ENCODE measurements around the gene TNRC6B.

Gene TNRC6B

DNA sequence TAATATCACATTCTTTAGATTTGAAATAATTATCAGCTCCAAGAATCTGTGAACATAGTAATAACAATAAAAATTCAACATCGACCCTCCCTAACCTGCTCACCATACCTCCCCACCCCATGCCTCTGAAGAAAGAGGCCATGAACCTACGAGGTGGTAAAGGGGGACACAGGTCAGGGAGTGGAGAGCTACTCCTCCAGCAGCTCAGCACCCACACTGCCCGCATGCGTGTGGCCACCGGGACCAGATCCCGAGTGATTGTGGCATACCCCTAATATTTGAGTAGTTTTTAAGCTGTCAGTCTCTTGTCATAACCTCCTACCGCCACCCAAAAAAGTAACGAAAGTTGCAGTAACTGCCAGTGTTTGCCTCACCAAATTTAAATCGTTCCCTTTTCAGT is 151.7 kb downstream of the TNRC6B start:
- DNase-seq: no peak

DNA sequence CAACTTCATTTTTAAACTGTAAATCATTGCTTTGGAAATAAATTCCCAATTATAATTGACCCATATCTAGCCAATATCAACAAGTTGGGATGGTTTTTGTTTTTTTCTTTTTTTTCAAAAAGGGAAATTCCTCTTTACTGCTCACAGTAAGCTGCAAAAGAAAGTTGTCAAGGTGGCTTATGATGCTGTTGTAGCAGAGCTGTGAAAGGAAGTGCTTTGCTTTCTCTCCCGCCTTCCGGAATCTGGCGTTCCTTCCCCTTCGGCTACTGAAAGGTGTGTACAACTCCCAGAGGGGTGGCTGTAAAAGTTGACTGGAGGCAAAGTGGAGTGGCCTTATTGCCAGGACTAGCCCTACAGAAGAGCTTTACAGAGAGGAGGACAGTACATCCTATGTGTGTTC is 152.4 kb downstream of the TNRC6B start:
- no peak for DNase-seq

DNA sequence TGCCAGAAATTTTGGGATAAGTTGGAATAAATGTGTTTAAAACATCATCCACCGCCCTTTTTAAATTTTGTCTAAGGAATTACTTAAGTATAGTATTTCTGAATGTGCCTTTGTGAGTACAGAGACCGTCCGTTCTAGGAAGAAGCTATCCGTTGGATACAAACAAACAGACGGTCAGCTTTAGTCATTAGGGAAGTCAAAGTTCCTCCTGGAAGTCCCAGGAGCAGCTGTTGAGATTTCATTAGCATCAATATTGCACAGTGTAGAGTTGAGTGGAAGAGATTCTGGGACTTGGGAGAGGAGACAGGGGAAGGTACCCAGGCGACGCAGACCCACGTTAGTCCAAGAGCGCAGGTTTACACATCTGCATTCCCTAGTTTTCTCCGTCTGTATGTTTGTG is 152.9 kb downstream of the TNRC6B start:
- DNase-seq: no peak

DNA sequence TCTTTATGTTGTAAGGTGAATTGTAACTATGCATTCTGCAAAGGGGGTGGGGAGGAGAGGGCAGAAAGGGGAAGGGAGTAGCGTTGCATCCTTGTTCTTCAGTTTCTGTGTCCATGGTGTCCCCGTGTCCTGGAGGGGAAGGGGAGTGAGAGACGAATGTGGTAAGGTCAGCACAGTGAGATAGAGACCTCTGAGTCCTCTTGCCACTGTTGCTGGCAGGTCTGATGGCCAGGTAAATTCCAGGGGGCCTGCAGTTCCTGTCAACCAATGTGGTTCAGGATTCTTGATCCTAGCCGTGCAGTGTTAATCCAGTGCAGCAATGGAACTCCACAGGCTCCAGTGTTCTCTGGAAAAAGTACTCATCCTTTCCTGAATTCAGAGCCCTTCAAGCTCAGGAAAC is 154.0 kb downstream of the TNRC6B start:
- DNase-seq: no peak

DNA sequence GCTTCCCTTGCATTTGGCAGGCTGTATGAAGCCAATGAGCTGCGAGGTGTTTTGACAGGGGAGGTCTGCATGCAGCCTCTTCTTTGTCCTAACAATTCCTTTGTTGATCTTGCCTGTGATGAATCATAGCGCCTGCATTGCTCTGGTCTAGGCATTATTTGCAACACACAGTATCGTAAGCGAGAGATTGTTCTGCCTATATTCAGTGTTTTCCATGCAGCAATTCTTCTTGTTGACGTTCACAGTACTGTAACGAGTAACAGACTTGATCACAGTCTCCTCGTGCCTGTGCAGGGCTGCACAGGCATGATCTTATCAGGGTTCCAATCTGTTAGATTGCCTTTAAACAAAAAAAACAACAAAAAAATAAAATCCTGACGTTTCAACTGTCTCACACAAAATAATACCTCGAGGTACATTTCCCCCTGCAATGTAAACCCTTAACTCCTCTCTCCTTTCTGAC is 154.6 kb downstream of the TNRC6B start:
- no peak for DNase-seq

DNA sequence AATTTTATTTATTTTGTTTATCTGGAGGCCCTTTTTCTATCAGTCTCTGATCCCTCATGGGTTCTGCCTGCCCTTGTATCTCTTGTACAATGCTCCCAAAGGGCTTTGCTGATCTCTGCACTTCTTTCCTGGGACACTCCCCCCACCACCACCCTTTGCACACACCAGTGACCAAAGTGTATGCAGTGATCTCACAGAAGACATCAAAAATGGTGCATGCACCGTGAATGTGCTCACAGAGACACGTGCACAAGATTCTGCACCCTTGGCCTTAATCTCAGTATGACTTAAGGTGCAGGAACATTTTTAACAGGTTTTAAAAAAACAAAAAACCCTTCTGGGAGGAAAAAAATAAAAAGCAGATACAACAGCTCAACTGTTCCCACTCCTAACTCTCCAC is 156.3 kb downstream of the TNRC6B start:
- no peak for DNase-seq

DNA sequence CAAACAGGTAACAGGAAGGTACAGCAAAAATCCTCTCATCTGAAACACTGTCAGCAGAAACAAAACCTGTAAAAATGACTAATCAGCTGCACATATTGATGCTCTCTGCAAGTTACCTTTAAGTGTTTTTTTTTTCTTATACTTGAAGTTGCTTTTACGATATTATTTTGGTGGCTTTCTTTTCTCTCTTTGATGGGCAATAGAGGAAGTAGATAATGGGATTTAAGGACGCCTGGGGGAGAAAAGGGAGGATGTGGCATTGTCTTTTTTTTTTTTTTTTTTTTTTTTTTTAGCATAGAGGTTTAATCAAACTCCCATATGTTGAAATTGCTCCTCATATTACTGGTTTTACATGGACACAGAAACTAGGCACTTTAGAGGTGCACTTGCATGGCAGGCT is 157.2 kb downstream of the TNRC6B start:
- DNase-seq: no peak

DNA sequence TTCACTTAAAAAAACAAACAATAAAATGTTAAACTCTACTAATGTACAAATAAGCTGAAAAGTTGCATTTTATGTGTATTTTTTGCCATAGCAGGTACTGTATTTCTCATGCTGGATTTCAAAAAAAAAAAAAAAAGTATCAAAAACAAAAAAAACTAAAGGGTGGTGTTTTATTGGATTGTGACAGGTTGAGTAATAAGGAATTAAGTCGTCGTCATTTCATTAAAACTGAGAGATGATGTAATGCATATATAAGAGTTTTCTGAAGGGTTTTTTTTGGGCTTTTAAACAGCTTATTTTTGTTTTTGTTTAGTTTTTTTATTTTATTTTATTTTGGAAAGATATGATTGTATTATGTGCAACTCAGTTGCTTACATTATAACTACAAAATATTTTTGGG is 157.6 kb downstream of the TNRC6B start:
- DNase-seq: no peak

DNA sequence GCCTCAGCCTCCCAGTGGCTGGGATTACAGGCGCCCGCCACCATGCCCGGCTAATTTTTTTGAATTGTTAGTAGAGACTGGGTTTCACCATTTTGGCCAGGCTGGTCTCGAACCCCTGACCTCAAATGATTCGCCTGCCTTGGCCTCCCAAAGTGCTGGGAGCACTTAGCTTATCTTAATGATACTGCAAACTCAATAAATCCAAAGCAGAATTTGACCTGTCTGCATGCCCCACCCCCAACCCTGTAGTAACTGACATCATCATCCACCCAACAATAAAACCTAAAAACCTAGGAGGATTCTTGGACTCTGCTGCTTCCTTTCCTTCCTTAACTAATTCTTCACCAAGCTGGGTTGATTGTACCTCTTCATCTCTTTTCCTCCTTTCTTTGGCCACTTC is 162.3 kb downstream of the TNRC6B start:
- no peak for DNase-seq

DNA sequence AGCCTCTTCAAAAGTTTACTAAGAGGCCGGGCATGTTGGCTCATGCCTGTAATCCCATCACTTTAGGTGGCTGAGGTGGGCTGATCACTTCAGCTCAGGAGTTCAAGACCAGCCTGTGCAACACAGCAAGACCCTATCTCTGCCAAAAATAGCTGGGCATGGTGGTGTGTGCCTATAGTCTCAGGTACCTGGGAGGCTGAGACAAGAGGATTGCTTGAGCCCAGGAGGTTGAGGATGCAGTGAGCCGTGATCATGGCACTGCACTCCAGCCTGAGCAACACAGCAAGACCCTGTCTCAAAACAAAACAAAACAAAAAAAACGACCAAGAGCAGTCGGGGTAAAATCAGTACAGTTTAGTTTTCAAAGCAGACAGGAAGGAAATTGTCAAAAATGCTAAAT is 163.9 kb downstream of the TNRC6B start:
- no peak for DNase-seq

DNA sequence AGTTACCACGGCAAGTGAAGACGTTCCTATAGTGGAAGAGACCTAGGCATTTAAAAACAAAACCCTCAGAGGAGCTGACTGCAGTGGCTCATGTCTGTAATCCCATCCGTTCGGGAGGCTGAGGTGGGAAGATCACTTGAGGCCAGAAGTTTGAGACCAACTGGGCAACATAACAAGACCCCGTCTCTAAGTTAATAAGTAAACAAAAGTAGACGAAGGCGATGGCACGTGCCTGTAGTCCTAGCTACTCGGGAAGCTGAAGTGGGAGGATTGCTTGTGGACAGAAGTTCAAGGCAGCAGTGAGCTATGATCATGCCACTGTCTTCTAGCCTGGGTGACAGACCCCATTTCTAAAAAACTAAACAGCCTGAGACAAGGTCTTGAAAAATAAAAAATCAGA is 164.8 kb downstream of the TNRC6B start:
- DNase-seq: no peak

DNA sequence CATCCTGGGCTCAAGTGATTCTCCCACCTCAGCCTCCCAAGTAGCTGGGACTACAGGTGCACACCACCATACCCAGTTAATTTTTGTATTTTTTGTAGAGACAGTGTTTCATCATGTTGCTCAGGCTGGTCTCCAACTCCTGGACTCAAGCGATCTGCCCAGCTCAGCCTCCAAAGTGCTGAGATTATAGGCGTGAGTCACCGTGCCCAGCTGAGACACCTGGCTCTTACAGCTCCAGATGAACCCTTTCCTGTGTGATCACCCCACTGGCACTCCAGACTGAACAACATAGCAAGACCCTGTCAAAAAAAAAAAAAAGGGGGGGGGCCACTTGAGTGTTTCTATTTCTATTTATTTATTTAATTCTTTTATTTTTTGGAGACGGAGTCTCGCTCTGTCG is 167.5 kb downstream of the TNRC6B start:
- no peak for DNase-seq

DNA sequence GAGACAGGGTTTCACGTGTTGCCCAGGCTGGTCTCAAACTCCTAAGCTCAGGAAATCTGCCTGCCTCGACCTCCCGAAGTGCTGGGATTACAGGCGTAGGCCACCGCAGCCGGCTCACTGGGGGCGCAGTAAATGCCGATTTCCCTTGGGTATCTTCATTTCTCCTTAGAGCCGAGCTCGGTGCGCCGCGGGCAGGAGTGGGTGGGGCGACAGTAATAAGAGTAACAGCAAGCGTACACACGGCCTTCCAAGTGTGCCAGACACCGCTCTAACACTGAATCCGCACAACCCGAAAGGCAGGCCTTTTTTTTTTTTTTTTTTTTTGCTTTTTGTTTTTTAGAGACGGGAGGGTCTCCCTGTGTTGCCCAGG is 168.1 kb downstream of the TNRC6B start:
- DNase-seq: no peak

DNA sequence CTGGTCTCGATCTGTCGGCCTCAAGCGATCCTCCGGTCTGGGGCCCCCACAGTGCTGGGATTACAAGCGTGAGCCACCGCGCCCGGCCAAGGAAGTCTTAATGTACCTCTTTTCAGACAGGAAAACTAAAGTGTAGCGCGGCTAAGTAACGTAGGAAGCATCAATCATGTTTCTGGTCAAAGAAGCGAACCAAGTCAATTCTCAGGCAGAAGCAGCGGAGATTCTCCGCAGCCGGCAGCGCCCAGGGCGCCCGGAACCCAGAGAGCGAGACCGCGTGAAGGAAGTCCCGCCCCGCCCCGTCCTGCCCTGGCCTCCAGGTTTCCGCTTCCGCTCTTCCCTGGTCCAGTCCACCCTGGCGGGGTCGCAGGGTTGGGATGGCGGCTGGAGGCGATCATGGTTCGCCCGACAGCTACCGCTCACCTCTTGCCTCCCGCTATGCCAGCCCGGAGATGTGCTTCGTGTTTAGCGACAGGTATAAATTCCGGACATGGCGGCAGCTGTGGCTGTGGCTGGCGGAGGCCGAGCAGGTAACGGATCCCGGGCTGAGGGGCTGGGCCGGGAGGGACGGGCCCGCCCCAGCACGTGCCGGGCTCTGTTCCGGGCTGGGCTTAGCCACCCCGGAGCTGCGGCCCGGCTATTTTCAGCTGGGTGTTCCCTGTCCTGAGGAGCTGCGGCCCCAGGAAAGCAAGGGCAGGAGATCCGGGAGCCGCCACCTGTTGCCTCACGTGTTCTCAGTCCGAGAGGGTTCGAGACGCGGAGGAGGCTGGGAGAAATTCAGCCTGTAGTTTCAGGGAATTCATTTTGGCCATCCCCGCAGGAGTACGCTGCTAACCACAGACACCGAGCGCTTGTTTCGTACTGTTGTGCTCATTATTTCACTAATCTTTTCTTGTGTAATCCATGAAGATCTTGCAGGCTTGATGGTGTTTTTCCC is 168.7 kb downstream of the TNRC6B start, which contains the start of gene ADSL:
TSS of gene ADSL (plus strand) at position 316 of the 934 bp plus-strand sequence. CDS start at position 375, 59 bp downstream.
- DNase-seq: peak; percentile 27

DNA sequence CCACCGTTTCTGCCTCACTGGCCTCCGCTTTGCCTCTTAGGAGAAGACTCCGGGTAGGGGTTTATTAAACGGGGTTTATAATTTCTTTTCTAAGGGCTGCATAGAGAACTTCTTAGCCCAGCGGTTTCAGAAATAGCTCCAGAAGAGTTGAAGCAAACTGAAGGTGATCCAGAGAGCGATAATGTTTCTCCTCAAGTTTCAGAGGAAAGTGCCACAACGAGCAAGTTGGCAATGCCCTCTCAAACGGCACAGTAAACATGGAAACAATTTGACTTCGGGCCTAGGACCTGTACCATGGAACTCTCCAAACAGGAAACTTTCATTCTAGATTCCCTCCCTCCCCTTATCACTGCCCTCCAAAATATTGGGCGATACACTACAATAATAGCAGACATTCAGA is 169.6 kb downstream of the TNRC6B start:
- DNase-seq: no peak

DNA sequence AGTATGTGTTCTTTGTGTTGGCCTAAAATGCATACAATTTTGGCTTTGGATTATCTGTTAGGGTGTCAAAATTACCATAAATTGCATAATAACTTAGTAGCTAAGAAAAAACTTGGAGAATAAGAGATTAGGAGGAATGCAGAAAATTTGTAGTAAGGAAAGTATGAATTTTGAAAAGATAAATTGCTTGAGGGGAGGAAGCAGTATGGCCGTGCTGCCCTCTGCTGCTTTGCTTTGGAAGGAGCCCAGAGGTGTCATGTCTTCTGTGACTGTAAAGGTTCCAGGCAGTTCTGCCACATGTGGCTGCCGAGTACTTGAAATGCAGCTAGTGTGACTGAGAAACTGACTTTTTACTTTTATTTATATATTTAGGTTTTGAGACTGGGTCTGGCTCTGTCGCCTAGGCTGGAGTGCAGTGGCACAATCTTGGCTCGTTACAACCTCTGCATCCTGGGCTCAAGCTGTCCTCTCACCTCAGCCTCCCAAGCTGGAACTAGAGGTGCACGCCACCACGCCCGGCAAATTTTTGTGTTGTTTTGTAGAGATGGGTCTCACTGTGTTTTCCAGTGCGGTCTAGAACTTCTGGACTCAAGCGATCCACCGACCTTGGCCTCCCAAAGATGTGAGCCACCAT is 170.4 kb downstream of the TNRC6B start:
- DNase-seq: no peak

DNA sequence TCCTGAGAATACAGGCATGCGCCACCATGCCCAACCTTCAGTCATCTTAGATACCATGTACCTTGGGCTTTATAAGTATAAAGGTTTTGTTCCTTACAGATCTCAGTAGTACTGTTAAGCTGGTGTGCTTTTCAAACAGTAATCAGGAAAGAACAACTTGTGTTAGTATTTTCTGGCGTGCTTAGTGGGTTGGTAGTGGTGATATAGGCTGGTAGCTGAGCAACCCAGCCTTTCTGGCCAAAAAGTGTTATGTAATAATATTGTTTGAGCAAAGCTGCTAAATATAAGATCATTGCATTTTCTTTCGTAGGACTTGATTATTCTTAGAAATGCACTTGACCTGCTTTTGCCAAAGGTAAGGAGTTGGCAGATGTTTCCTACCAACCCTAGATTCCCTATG is 175.0 kb downstream of the TNRC6B start:
- DNase-seq: no peak

DNA sequence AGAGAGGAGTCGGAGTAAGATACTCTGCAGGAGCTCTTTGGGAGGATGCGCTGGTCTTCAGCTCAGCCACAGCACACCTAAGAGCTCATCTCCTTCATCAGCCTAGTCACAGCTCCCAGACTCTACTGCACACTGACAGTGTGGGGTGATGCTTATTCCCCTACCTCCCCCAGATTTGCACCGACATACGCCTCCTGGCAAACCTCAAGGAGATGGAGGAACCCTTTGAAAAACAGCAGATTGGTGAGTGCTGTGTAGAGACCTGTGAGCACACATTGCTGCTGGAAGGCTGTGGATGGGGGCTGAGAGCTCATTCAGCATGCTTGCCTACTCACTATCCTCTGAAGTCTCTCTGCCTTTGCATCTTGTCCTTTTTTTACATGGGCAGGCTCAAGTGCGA is 183.4 kb downstream of the TNRC6B start:
- DNase-seq: no peak

DNA sequence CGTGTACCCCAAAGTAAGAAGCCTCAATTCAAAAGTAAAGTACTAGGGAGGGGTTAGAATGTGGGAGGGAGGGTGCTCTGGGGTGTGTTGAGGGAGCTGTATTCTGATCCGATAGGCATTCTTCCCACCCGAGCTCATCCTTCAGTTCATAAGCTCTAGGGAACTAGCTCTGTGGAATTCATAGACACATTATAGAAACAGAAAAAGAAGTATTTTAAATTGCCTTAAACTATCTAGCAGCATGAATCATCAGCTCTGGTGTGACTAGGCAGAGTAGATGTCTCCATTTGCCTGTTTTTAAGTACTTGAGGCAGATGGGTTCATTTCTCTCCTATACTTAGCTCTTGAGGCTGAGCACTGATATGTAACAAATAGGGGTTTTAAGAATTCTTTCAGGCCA is 185.3 kb downstream of the TNRC6B start:
- DNase-seq: no peak

DNA sequence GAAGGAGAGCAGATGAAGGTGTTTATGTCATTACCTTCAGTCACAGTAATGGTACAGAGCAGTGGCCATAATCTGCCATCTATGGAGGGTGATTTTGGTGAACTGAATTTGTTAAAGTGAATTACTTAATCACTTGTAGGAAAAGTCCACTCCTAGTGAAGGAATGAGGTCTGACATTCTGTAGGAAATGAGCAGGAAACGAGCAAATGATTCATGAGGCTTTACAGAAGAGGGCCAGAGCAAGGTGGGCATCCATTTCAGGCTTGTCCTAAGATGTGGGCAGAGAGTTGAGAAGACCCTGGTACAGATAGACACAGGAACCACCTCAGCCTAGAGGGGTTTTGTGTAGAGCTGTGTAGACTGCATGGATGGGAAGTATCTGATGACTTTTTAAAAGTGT is 186.7 kb downstream of the TNRC6B start:
- no peak for DNase-seq

DNA sequence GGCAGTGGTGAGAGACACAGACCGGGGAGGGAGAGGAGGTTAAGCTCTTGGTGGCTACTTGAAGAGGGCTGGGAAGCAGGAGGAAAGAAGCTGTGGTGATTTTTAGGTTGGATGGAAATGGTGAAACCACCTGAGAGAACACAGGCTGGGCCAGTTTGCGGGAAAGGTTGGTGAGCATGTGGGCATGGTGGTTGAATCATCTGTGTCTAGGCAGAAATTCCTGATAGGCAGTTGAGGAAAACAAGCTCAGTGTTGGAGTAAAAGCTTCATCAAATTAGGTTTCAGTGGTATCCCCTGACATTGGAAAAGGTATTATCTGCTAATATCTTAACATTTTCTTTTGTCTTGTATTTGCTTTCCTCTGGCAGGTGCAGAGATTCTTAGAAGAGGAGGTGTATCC is 188.3 kb downstream of the TNRC6B start:
- DNase-seq: no peak

DNA sequence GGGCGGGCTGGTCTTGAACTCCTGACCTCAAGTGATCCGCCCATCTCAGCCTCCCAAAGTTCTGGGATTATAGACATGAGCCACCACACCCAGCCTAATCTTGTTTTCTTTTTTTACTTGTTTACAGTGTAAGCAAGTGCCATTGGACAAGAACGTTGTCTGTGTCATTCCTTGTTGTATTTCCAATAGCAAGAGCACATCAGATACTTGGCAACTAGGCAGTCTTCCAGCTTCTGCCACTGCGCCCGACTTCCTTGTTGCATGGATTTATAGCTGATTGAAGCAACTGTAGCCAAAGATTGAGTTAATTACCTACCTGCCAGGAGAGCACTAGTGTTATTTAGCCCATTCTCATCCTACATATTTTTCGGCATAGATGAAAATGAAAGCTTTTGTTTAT is 189.6 kb downstream of the TNRC6B start:
- DNase-seq: no peak

DNA sequence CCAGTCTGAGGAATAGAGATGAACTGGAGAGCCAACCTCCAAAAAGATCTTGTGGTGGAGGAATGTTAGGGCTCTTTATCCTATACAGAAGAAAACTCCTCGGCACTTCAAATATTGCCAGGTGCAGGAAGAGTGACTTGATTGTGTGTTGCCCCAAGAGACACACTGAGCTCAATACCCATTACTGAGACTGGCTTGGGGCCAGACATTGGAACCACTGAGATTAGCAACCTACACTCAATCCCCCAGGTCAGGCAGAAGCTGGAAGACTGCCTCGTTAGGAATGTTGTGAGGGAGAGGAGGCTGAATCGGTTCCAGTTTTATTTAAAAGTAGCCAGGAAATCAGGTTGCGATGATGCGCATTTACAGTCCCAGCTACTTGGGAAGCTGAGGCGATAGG is 190.3 kb downstream of the TNRC6B start:
- DNase-seq: no peak

DNA sequence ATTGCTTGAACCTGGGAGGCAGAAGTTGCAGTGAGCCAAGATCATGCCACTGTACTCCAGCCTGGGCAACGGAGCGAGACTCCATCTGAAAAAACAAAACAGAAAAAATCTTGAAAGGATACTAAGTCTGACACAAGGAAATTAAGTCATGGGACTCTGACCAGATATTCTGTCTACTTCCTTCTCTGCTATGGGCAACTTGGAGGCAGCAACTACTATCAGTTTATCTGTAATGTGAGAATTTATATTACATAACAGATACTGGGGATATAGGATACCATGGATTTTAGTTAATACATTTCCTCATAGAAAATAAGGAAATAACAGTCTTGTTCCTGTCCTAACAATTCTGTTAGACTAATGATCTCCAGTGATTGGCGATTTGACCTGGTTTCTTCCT is 191.1 kb downstream of the TNRC6B start:
- DNase-seq: no peak

DNA sequence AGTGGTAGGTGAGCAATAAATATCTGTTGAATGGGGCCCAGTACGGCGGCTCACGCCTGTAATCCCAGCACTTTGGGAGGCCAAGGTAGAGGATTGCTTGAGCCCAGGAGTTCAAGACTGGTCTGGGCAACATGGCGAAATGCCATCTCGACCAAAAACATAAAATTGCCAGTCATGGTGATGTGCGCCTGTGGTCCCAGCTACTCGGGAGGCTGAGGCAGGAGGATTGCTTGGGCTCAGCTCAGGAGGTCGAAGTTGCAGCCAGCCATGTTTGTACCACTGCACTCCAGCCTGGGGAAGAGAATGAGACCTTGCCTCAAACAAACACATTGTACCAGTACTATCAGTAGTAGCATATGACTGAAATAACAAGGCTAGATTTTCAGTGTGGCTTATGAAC is 196.8 kb downstream of the TNRC6B start:
- no peak for DNase-seq
